T47D (cell line): ENCODE data around the gene TSPAN32.

Source experiments
- DNase-seq, 2 experiments: peaks; one replicate each; pipeline versions ENCODE4 v3.0.0 to v3.0.0-alpha.2; 2011 to 2012; ENCODE audit warnings: low read depth in 1 of 2, low spot score in 1 of 2
- JUND ChIP-seq: IDR thresholded peaks from 2 replicates; pipeline ENCODE4 v1.6.1; 2012; ENCODE audit warnings: low read depth
- in situ Hi-C: cut with HindIII; loops from 2 replicates; pipeline ENCODE4 v1.10.0; 2016; ENCODE audit warnings: low sequenced_read_pairs, low pct_unique_long_range_greater_than_20kb

The TSPAN32 gene

DNA sequence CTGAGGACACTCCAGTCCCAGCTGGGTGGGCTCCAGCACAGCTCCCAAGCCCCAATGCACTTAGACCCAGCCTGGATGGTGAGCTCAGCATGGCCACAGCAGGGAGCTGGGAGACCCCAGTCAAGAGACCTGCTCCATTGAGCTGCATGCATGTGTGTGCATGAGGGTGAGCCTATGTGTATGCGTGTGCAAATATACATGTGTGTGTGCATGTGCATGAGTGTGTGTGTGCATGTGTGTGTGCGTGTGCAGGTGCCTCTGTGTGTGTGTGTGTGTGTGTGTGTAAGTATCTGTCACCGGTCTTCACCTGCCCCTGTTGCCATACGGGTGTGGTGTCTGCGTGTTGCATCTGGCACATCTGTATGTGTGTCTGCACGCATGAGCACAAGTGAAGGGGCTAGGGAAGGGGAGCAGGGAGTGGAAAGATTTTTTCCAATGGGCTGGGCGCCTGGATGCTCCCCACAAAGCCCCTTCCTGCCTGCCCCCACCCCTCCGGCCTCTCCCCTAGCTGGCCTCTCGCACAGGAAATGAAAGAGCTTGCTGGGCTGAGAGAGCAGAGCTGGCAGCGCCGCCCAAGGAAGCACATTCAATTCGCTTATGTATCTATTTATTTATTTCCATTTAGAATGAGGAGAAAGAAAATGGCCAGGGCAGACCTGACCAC lies 4.1 kb downstream of the TSPAN32 start:
- no peak for DNase-seq
- no peak for TF ChIP-seq JUND
- in situ Hi-C loops: no loop called here

DNA sequence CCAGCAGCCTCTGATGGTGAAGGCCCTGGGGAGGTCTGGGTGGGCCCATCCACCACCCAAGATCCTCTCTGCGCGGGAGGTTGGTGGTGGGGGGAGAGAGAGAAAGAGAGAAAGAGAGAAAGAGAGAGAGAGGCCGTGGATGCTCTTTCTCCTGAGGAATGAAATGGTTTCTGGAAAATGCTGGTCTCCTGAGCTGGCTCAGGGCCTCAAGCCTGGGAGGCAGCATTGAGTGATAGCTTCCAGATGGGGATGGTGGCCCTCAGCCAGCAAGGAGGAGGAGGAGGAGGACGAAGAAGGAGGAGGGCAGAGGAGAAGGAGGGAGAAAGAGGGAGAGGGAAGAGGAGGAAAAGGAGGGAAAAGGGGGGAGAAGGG lies 4.6 kb downstream of the TSPAN32 start:
- DNase-seq: no peak
- in situ Hi-C loops: no loop called here
- no peak for TF ChIP-seq JUND

DNA sequence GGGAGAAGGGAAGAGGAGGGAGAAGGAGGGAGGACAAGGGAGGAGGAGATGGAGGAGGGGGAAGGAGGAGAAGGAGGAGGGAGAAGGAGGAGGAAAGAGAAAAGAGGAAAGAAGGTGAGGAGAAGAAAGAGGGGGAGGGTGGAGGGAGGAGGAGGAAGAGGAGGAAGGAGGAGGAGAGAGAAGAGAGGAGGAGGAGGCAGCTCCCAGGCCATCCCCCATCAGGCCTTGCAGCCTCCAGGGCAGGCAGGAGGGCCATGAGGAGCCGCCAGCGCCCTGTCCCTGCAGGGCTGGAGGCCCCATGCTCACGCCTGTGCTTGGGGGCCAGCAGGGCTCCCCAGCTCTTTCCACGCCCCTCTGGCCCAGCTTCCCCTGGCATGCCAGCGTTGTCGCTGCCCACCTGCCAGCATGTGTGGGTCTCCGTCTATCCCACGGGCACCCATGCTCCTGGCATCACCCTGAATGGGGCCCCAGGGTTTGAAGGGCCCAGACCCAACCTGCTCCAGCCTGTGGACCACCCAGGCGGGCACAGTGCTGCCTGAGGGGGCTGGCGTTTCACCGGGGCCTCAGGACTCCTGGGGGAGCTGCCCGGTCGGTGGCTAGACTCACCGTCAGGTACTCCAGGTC lies 5.2 kb downstream of the TSPAN32 start:
- in situ Hi-C loops: no loop called here
- no peak for TF ChIP-seq JUND
- no peak for DNase-seq

DNA sequence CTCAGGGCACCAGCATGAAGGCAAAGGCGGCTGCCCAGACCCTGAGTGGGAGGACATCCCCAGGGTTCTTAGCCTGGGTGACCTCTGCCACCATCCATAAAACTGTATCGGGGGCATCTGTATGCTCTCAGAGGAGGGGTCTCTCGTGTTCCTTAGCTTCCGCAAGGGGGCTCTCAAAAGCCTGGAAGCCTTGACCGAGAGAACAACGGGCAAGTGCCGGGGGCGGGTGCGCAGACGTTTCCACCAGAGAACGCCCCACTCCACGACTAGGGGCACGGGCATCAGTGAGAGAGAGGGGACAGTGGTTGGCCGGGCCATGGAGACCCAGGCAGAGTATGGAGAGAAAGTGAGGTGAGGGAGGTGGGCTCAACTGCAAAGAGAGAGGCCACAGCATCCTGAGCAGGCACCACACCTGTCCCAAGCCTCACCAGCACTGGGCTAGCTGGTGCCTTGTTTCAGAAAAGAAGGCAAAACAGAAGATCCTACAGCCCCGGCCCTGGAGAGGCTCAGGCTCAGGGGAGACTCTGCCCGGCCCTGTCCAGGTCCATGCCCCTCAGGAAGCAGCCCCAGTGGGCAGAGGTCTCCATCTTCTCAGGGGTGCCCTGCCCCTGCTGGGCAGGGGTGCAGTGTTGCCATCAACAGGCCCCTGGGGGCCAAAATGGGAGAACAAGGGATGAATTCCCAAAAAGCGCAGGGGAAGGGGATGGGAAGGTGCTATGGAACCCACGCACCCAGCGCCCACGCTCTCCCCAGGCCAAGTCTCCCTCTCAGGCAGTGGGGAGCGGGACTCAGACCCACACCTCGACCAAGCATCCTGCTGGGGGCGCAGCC lies 5.9 kb downstream of the TSPAN32 start:
- no peak for TF ChIP-seq JUND
- DNase-seq: no peak
- in situ Hi-C loops: no loop called here

DNA sequence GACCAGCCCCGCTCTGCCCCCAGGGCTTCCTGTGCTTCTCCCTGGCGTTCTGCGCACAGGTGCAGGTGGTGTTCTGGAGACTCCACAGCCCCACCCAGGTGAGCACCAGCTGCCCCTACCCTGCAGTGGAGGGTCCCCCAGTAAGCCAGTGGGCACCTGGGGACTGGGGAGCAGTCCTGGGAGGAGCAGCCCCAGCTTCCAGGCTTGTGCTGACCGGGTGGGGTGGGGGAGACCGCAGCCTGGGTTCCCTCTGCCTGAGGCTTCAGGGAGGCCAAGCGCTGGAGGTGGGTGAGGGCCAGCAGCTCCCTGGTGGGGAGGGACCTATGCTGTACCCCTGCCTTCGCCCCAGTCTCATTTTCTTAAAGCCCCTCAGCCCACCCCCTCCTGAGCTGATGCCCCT lies 6.9 kb downstream of the TSPAN32 start:
- no peak for TF ChIP-seq JUND
- DNase-seq: no peak
- in situ Hi-C loops: no loop called here

DNA sequence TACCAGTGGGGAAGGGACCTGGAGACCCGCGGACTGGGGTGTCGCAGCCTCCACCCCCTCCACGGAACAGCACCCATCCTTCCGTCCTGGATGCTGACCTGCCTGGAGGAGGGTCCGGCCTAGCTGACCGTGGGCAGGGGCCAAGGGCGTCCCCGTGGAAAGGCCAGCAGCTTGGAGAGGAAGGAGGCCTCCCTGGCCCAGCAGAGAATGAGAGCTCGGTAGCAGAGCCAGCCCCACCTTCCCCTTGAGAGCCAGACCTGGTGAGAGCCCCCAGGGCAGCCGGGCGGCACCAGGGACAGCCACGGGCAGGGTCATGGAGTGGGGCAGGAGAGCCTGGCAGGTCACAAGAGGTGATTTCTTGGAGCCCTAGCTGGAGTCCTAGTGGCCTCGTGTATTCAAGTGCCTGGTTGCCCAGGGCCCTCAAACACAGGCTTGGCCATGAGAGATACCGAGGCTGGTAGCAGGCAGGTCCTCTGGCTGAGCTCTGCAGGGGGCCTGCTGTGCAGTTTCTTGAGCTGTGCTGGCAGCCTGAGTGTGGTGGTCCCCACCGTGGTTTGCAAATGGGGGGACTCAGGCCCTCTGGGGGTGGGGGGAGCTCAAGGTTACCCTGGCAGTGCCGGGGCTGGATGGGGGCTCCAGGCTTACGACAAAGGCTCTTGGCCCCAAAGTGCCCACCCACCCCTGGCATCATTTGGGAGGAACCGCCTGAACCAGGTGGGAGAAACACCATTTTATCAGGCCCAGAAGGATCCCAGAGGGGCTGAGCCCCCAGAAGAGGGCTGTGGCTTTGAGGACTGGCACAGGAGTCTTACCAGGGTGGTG lies 7.6 kb downstream of the TSPAN32 start:
- DNase-seq: no peak
- TF ChIP-seq JUND: no peak
- in situ Hi-C loops: no loop called here

DNA sequence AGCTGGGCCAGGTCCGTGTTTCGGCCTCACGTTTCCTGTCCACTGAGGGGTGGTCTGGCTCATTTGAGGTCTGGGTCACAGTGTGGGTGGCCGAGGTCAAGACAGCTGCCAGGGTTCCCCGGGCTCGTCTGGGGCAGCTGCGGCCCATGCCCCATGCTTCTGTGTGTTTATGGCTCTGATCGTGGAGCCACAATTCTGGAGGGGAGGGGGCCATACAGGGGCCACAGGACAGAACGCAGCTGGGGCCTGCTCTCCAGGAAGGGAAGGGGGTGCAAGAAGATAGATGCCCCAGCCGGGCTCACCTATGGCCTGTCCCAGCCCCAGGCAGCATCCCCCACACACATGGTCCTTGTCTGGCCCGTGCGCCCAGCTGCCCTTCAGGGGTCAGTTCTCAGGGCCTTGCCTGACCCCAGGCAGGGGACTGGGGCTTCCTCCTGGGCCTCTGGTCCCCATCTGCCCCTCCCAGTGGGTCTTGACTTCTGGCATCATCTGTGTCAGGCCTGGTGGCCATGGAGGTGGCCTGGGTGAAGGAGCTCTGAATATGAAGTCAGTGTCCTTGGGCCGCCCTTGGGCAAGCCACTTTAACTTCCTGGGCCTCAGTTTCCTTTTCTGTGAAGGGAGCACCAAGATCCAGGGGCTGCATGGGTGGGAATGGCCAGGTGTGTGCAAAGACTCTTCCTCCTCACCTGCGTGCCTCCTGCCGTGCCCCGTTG lies 8.4 kb downstream of the TSPAN32 start:
- in situ Hi-C loops: no loop called here
- no peak for TF ChIP-seq JUND
- DNase-seq: no peak

DNA sequence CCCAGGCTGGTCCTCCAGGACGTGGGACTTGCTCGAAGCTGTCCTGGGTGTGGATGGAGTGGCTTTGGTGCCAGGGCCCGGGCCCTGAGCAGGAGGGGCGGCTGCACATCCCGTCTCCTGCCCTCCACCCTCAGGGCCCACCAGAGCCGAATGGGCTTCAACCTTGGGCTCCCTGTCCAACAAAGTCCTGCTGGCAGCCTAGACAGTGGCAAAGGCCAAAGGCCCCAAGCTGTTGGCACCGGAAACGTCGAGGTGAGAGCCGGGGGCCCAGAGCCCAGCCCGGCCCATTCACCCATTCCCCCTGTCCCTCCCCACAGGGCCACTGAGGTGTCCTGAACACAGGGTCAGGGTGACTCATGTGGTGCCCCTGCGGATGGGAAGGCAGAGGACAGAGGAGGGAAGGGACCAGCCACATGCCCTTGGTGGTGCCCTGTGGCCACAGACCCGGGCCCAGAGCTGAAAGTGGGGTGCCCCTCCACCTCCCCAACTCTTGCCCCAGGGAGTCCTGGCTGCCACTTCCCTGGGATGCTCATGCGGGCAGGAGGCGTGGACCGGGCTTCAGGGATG lies 9.1 kb downstream of the TSPAN32 start:
- in situ Hi-C loops: no loop called here

DNA sequence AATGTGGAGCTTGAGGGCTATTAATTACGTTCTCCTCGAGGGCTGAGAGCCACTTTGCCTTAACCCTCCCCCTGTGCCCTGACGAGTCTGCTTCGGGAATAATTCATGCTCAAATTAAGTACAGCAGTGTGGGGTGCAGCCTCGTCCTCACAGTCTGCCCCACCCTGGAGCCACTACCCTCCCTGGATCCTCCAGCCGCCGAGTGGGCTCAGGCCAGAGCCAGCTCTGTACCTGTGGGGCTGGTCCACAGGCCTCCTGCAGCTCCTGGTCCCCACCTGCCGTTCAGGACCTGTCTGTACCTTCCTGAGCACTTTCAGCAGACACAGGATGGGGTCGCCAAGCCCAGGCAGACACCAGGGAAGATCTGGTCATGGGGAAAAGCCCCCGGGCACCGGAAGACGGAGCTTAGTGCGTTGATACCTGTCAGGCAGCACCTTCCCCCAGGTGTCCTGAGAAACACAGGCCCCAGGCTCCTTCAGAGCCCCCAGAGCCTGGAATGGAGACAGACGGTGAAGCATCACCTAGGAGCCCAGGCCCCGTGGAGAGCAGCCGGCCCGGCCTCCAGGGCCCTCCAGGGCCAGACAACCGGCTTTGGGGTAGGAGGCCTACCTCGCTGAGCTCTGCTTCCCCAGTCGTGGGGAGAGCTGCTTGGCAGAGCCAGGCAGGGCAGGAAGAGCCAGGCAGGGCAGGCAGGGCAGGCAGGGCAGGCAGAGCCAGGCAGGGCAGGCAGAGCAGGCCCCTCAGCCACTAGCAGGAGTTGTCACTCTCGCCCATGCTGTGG lies 9.7 kb downstream of the TSPAN32 start:
- no peak for DNase-seq
- in situ Hi-C loops: no loop called here
- no peak for TF ChIP-seq JUND

More for the DNA sequence above, 9.1 kb downstream of the TSPAN32 start:
- TF ChIP-seq JUND: no peak
- no peak for DNase-seq

DNA sequence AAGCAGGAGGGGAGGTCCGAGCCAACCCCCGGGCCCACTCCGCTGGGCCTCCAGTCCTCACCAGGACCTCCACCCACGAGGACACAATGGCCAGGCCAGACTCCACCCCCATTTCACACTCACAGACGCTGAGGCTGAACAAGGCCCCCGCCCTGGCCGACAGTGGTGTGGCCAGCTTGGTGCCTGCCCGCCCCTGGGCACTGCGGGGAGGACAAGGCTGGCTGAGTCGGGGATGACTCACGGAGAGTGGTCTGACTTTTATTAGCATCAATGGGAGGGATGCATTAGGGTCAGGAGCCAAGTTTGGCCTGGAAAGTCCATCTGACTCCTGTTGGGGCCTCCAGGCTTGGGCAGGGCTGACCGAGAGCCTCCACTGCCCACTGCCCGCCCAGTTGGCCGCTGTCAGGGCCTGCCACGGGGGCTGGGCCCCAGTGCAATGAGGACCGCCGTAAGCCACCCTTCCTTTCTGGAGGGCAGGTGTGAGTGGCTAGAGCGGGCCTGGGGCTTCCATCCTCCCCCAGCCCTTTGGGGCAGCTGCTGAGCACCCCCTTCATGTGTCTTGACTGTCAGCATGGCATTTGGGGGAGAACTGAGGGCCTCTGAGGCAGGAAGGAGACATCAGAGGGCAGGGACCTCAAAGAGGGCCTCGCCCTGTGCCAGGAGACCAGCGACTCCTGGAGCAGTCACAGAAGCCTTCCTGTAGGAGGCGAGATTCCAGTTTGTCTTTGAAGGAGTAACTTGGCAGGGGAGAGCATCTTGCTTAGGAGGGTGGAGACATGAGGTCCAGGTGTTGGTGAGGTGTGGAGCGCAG lies 10.6 kb downstream of the TSPAN32 start:
- DNase-seq: no peak
- in situ Hi-C loops: no loop called here
- TF ChIP-seq JUND: no peak
